ENCODE measurements around the gene LSM4. TPM values are rescaled to one million over a fixed set of nuclear protein-coding genes. Genes with fewer than 3 reads are reported as not detected.

The LSM4 gene
- total and polyA plus RNA-seq, 10 of the 15 experiments (the other 5 are each of a cell fraction or from before 2014, with no cell fraction given), result 12.6 to 652 (median 217) TPM

DNA sequence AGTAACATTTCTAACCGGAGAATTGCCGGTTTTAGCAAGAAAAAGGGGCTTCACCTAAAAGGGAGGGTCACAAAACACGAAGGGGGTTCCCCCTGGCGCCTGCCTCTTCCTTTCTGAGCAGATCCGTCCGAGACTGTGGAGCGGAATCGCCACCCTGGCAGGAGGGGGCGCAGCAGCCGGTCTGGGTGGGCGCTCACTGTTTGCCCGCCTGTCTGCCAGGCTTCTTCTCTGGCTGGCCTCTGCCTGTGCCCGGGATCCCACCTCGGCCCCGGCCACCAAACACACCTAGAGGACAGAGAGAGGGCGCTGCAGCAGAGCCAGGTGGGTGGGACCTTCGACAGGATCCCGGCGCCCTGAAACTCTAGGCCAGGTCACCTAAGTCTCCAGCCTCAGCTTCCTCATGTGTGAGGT, 15.6 kb downstream of the LSM4 start:
- Histone ChIP-seq H3K4me1 (ENCODE audit: control insufficient read depth, insufficient read depth, low read length) (peaks cover 22% of the 10 kb centered on the region), H3K9me3 (replicated peaks; ENCODE audit: control insufficient read depth, insufficient read depth, low read length) (no peaks in the 10 kb centered on the region), H3K9ac (ENCODE audit: control insufficient read depth, insufficient read depth, low read length) (no peak overlapping the region), H3K4me3 (no peak overlapping the region), H3K27ac (ENCODE audit: control insufficient read depth, insufficient read depth) (no peak overlapping the region), H2AFZ (ENCODE audit: control insufficient read depth, low read depth, low read length) (no peak overlapping the region), H4K20me1 (ENCODE audit: control insufficient read depth, insufficient read depth) (no peaks in the 10 kb centered on the region), H3K4me2 (ENCODE audit: control insufficient read depth, insufficient read depth) (no peak overlapping the region), H3K36me3 (ENCODE audit: control insufficient read depth in 2 of 2, insufficient read depth in 2 of 2, low read length in 1 of 2) (peaks cover 3 to 26% of the 10 kb centered on the region in 2 experiments; a peak in 3 of 4 replicates), H3K27me3 (replicated peaks in 1 of 2; ENCODE audit: control insufficient read depth in 2 of 2, insufficient read depth in 2 of 2, low read length in 1 of 2) (no peaks in the 10 kb centered on the region), H3K79me2 (ENCODE audit: control insufficient read depth, insufficient read depth, low read length) (peaks cover 20% of the 10 kb centered on the region)
- CTCF ChIA-PET, result interaction anchor here (0.6 to 1.0 kb wide), 3 partner anchors 15 to 27 kb away, joined by 3 to 9 read pairs (median 3); no protein-coding TSS in a partner anchor
- BruUV-seq (replicated peaks), result no TSS peak
- in situ Hi-C loops (cut with MboI) (no loop called here), intact Hi-C loops (cut with micrococcal nuclease; ENCODE audit: unreplicated experiment) (no loop called here)
- FAIRE-seq (no peak), DNase-seq (ENCODE audit: low read depth, low spot score) (no peak), ATAC-seq (no peak)
- SMC1A ChIA-PET (ENCODE audit: uncharacterized antibody, unreplicated experiment), result interaction anchor here (1.0 to 1.2 kb wide), 2 partner anchors 8 to 28 kb away, joined by 3 to 5 read pairs; no protein-coding TSS in a partner anchor
- TF ChIP-seq, protein P1, sequence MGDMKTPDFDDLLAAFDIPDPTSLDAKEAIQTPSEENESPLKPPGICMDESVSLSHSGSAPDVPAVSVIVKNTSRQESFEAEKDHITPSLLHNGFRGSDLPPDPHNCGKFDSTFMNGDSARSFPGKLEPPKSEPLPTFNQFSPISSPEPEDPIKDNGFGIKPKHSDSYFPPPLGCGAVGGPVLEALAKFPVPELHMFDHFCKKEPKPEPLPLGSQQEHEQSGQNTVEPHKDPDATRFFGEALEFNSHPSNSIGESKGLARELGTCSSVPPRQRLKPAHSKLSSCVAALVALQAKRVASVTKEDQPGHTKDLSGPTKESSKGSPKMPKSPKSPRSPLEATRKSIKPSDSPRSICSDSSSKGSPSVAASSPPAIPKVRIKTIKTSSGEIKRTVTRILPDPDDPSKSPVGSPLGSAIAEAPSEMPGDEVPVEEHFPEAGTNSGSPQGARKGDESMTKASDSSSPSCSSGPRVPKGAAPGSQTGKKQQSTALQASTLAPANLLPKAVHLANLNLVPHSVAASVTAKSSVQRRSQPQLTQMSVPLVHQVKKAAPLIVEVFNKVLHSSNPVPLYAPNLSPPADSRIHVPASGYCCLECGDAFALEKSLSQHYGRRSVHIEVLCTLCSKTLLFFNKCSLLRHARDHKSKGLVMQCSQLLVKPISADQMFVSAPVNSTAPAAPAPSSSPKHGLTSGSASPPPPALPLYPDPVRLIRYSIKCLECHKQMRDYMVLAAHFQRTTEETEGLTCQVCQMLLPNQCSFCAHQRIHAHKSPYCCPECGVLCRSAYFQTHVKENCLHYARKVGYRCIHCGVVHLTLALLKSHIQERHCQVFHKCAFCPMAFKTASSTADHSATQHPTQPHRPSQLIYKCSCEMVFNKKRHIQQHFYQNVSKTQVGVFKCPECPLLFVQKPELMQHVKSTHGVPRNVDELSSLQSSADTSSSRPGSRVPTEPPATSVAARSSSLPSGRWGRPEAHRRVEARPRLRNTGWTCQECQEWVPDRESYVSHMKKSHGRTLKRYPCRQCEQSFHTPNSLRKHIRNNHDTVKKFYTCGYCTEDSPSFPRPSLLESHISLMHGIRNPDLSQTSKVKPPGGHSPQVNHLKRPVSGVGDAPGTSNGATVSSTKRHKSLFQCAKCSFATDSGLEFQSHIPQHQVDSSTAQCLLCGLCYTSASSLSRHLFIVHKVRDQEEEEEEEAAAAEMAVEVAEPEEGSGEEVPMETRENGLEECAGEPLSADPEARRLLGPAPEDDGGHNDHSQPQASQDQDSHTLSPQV (IDR thresholded peaks at IDR 0.05), result no peak
- TF ChIP-seq, protein P2, sequence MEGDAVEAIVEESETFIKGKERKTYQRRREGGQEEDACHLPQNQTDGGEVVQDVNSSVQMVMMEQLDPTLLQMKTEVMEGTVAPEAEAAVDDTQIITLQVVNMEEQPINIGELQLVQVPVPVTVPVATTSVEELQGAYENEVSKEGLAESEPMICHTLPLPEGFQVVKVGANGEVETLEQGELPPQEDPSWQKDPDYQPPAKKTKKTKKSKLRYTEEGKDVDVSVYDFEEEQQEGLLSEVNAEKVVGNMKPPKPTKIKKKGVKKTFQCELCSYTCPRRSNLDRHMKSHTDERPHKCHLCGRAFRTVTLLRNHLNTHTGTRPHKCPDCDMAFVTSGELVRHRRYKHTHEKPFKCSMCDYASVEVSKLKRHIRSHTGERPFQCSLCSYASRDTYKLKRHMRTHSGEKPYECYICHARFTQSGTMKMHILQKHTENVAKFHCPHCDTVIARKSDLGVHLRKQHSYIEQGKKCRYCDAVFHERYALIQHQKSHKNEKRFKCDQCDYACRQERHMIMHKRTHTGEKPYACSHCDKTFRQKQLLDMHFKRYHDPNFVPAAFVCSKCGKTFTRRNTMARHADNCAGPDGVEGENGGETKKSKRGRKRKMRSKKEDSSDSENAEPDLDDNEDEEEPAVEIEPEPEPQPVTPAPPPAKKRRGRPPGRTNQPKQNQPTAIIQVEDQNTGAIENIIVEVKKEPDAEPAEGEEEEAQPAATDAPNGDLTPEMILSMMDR (IDR thresholded peaks at IDR 0.05 in 2 of 3, conservative IDR thresholded peaks at IDR 0.05 in 1 of 3; ENCODE audit: control insufficient read depth in 2 of 3, extremely low read depth in 1 of 3, insufficient read depth in 1 of 3, low read depth in 3 of 3, low read length in 3 of 3), result 0 out of 6 replicates have a peak, but pooled peaks of 1 of the 3 experiments have one; percentile 7
- TF ChIP-seq NR2C2 (IDR thresholded peaks at IDR 0.05; ENCODE audit: borderline replicate concordance, control insufficient read depth, insufficient read length, low read depth), result no peak
- POLR2A ChIA-PET, result interaction anchor here (0.6 to 2.2 kb wide), 5 partner anchors 10 to 28 kb away, joined by 3 to 9 read pairs (median 3); partner anchors contain the start of genes JUND and LSM4
- RAD21 ChIA-PET (ENCODE audit: unreplicated experiment), result interaction anchor here (1.0 to 1.1 kb wide), 4 partner anchors 15 to 28 kb away, joined by 3 to 4 read pairs (median 3); partner anchors contain the start of gene LSM4
- 16% methylated on average over 19 of the region's 19 CpGs for WGBS (ENCODE audit: insufficient coverage, insufficient replicate concordance, low lambda C conversion rate, missing lambda C conversion rate)
